Measurements from ENCODE around the gene GNG2. TPM values are rescaled to one million over a fixed set of nuclear protein-coding genes. Genes with fewer than 3 reads are reported as not detected.

Gene GNG2
- total RNA-seq, 1 experiment from 2014 or later = 7.0 TPM

GRCh38 chr14:51957950-51958349 lies 97.5 kb downstream of the GNG2 start:
- no CpG with 5 or more reads among the region's 2 CpGs for WGBS (ENCODE audit: extremely low coverage, insufficient read length, low lambda C conversion rate)

More at GRCh38 chr14:51957950-51958349, 97.5 kb downstream of the GNG2 start:
- H3K79me2 ChIP-seq (ENCODE audit: insufficient read depth, low read length) = no peaks in the 10 kb centered on the region
- H3K27ac Mint-ChIP-seq = no peak overlapping the region
- H3K27ac ChIP-seq (ENCODE audit: insufficient read length, low read depth, low read length) = no peak overlapping the region
- H3K23ac ChIP-seq (ENCODE audit: insufficient read length, low read depth, low read length) = no peak overlapping the region
- H3K4me3 Mint-ChIP-seq = no peak overlapping the region
- H3K18ac ChIP-seq (ENCODE audit: insufficient read length, low read depth, low read length) = no peak overlapping the region
- no peak overlapping the region for H4K8ac ChIP-seq (replicated peaks; ENCODE audit: insufficient read length, low read depth, low read length)
- no peak overlapping the region for H2BK15ac ChIP-seq (ENCODE audit: low read depth, low read length)
- no peaks in the 10 kb centered on the region for H4K20me1 ChIP-seq (ENCODE audit: control insufficient read depth, insufficient read depth, insufficient read length)
- H2BK5ac ChIP-seq (ENCODE audit: insufficient read length, low read length) = no peak overlapping the region
- no peaks in the 10 kb centered on the region for H3K4me1 ChIP-seq (ENCODE audit: insufficient read depth, low read length)
- H3K9ac ChIP-seq (ENCODE audit: extremely low read depth, insufficient read length, low read length) = no peak overlapping the region
- H3K27me3 ChIP-seq (ENCODE audit: insufficient read depth, low read length) = no peaks in the 10 kb centered on the region
- H3K23me2 ChIP-seq (ENCODE audit: insufficient read length, low read depth, low read length, poor library complexity, severe bottlenecking) = no peaks in the 10 kb centered on the region
- no peak overlapping the region for H3K4ac ChIP-seq (ENCODE audit: low read depth, low read length)
- peaks cover 19 to 25% of the 10 kb centered on the region in 2 experiments for H3K9me3 Mint-ChIP-seq
- no peak overlapping the region for H2BK120ac ChIP-seq (ENCODE audit: low read depth, low read length, poor library complexity, severe bottlenecking)
- no peak for DNase-seq
- H3K36me3 Mint-ChIP-seq (ENCODE audit: insufficient read depth in 1 of 3, low read depth in 3 of 3) = peaks cover 16 to 33% (median 19%) of the 10 kb centered on the region in 3 experiments
- H3K4me2 ChIP-seq (ENCODE audit: insufficient read depth, insufficient read length, low read length) = no peak overlapping the region
- H3K9me3 ChIP-seq (ENCODE audit: control insufficient read depth, low read depth, low read length) = peaks cover 4% of the 10 kb centered on the region
- no peak overlapping the region for H3K14ac ChIP-seq (ENCODE audit: insufficient read depth, low read length)
- no peak overlapping the region for H3T11ph ChIP-seq (ENCODE audit: low read length)
- no peak overlapping the region for H2BK20ac ChIP-seq (ENCODE audit: low read depth, low read length, poor library complexity, severe bottlenecking)
- TF ChIP-seq CTCF (conservative IDR thresholded peaks at IDR 0.05) = no peak
- H3K4me1 Mint-ChIP-seq = peaks cover 0 to 6% of the 10 kb centered on the region in 2 experiments; a peak in 1 of 4 replicates
- no peak overlapping the region for H2BK12ac ChIP-seq (ENCODE audit: insufficient read length, low read depth, low read length)
- H2AFZ ChIP-seq (ENCODE audit: low read length) = no peak overlapping the region
- H3K79me1 ChIP-seq (ENCODE audit: insufficient read depth, low read depth, low read length, poor library complexity, severe bottlenecking) = no peaks in the 10 kb centered on the region
- no peak overlapping the region for H3K56ac ChIP-seq (ENCODE audit: insufficient read length, low read depth, low read length)
- no peak overlapping the region for H2AK5ac ChIP-seq (ENCODE audit: insufficient read length, low read length)
- no peak overlapping the region for H4K91ac ChIP-seq (ENCODE audit: insufficient read length, low read depth, low read length)
- no peaks in the 10 kb centered on the region; the same call in 1 of the 2 replicates for H3K27me3 Mint-ChIP-seq (ENCODE audit: low read depth)
- no peak overlapping the region for H4K5ac ChIP-seq (ENCODE audit: insufficient read length, low read depth, low read length)
